Measurements from ENCODE around the gene SPAG8. TPM values are rescaled to one million over a fixed set of nuclear protein-coding genes. Genes with fewer than 3 reads are reported as not detected.

SPAG8 gene
- total RNA-seq, 2 experiments from 2014 or later = 1.0 to 1.2 TPM

DNA sequence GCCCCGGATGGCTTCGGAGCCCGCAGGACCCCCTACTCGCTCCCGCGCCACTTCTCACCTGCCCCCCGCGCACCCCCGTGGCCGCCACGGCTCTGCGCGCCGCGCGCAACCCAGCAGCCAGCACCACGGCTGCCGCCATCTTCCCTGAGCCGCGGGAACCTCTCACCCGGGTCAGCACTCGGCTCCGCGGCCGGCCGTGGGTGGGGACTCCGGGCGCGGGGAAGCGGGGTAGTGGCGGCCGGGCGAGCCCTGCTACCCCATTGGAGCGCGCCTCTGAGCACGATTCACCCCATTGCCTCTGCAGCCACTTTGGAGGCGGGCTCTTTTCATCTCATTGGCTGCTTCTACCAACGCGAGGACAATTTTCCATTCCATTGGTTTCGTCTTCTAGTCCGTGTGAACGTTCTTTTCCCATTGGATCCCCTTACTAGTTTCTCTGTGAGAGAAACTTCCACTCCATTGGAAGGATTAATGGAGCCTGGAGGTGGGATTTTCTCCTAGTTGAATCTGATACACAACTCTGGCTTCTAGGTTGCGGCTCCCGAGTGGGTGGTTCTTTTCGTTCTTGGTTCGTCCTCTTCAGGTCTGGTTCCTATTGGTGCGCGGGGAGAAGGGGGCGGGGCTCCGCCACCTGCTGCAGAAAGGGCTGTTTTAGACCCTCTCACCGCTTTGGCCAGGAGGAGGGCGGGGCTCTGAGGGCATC is 2.9 kb upstream of the SPAG8 start, which contains the start of gene HINT2:
Gene HINT2, minus strand, starts transcription at position 202 of the 703 bp plus-strand sequence. Its CDS starts 63 bp downstream, at position 139.
- ChIA-PET POLR2A (interaction anchor here (0.7 to 1.1 kb wide), 3 partner anchors 16 to 157 kb away, joined by 3 to 4 read pairs (median 3); partner anchors contain the start of genes CCDC107 and RMRP), CTCF (no interaction called here)

GRCh38 chr9:35814106-35814840 is 2.2 kb upstream of the SPAG8 start:
- ChIA-PET CTCF (interaction anchor here (2.7 kb wide), 1 partner anchor 11 kb away, joined by 8 read pairs; no protein-coding TSS in a partner anchor), POLR2A (interaction anchor here (0.5 to 1.1 kb wide), 4 partner anchors 16 to 164 kb away, joined by 3 to 6 read pairs (median 4); partner anchors contain the start of genes CCDC107 and RMRP)

- POLR2A ChIA-PET = interaction anchor here (1.1 kb wide), 1 partner anchor 15 kb away, joined by 3 read pairs; no protein-coding TSS in a partner anchor
- CTCF ChIA-PET = interaction anchor here (2.7 kb wide), 1 partner anchor 11 kb away, joined by 8 read pairs; no protein-coding TSS in a partner anchor
Observed at GRCh38 chr9:35813434-35814105, 1.5 kb upstream of the SPAG8 start.

DNA sequence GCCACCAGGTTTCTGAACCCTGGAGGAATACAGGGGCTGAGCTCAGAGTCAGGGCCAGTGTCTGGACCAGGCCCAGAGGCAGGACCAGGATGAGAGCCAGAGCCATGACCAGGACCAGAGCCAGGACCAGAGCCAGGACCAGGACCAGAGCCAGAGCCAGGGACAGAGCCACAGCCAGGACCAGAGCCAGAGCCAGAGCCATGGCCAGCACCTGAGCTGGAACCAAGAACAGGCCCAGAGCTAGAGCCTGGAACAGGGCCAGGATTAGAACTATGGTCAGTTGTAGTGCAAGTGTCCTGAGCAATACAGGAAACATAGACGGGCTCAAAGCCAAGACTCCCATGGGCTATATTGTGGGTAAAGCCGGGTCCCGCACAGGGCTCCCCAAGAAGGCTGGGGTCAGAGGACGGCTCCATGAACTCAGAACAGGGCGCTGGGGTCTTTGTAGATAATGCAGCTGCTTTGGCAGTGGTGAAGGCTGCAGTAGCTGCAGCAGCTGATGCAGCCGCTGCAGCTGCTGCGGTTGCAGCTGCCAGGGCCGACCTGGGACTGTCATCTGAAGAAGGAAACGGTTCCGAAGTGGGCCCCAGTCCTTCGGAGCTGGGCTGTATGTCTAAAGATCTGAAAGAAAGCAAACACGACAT is 559 bp downstream of the SPAG8 start:
- ChIA-PET POLR2A (interaction anchor here (0.6 to 1.1 kb wide), 3 partner anchors 18 to 822 kb away, joined by 3 to 4 read pairs (median 3); partner anchors contain the start of genes DNAJB5 and TMEM8B), CTCF (interaction anchor here (0.9 to 2.7 kb wide), 12 partner anchors 9 to 85 kb away, joined by 3 to 8 read pairs (median 4); partner anchors contain the start of gene TLN1)

DNA sequence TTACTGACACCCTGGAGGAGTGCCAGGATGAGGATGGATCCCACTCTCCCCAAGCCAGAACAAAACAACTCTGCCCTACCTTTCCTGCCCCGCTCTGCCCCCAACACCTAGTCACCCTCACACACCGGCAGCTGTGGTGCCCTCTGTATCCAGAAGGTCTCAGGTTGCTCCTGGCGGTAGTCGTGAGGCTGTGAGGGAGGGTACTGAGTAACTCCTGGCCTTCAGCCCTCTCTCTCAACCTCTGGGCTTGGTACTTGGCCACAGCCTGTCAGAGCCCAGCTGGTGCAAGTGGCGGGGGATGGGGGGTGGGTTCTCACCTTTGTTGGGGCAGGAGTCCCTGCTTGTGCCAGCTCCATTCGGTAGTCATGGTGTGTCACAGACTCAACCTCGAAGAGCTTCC is 1.9 kb downstream of the SPAG8 start:
- CTCF ChIA-PET = interaction anchor here (1.3 kb wide), 1 partner anchor 20 kb away, joined by 3 read pairs; no protein-coding TSS in a partner anchor
- POLR2A ChIA-PET = no interaction called here

DNA sequence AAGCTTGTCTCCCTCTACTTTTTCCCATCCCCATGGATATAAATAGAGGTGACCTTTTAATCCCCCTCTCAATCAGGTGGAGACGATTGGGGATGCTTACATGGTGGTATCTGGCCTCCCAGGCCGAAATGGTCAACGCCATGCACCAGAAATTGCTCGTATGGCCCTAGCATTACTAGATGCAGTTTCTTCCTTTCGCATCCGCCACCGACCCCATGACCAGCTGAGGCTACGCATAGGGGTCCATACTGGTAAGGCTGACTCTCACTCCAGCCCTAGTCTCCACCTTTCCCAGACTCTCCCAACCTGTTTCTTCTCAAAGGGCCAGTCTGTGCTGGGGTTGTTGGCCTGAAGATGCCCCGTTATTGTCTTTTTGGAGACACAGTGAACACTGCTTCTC is 3.6 kb downstream of the SPAG8 start:
- ChIA-PET POLR2A (no interaction called here), CTCF (interaction anchor here (1.0 to 1.1 kb wide), 2 partner anchors 18 to 74 kb away, joined by 3 read pairs; no protein-coding TSS in a partner anchor)

- ChIA-PET POLR2A (no interaction called here), CTCF (interaction anchor here (0.9 to 1.7 kb wide), 2 partner anchors 16 to 50 kb away, joined by 3 to 5 read pairs; no protein-coding TSS in a partner anchor)
Observed at GRCh38 chr9:35806101-35806500, 6.0 kb downstream of the SPAG8 start.

- ChIA-PET POLR2A (no interaction called here), CTCF (no interaction called here)
Observed at GRCh38 chr9:35801328-35802128, 10.5 kb downstream of the SPAG8 start.

- POLR2A ChIA-PET = no interaction called here
- CTCF ChIA-PET = interaction anchor here (1.3 kb wide), 1 partner anchor 142 kb away, joined by 3 read pairs; the partner anchor contains the start of gene CCDC107
Observed at GRCh38 chr9:35800530-35800929, 11.5 kb downstream of the SPAG8 start.

- POLR2A ChIA-PET = interaction anchor here (1.2 kb wide), 1 partner anchor 16 kb away, joined by 3 read pairs; the partner anchor contains the start of gene HINT2
- CTCF ChIA-PET = interaction anchor here (1.2 to 1.8 kb wide), 3 partner anchors 8 to 28 kb away, joined by 4 to 7 read pairs (median 5); partner anchors contain the start of gene SPAG8
Observed at GRCh38 chr9:35798658-35799374, 13.2 kb downstream of the SPAG8 start.

DNA sequence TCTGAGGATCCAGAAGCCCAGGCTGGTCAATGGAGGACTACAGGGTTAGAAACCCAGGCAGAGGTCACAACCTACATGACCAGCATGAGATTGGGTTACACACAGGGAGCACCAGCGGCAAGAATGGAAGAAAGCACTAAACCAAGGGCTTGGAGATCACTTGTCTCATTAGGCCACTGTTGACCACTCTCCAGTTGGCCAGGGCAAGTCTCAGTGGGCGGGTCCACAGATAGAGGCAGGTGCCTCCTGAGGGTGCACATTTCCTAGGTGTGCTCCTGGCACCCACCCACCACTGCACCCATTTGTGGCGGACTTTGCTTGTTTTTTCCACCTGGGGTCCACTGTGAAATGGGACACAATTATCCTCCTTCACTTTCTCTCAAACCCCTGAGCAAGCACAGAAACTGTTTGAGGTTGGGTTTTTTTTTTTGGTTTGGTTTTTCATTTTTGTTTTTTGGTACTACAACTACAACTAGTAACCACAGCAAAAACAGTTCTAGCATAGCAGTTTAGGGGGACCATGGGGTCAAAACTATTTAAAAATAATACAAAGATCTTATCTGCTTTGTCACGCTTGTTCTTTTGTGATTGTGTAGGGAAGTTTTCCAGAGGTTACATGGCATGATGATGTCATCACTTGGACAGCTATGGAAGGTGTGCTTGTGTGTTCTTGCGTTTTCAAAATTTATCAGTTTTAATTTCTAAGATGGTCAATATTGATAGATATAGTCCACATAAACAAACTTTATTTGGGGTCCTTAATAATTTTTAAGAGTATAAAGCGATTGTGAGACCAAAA is 14.6 kb downstream of the SPAG8 start:
- POLR2A ChIA-PET = interaction anchor here (0.5 to 0.6 kb wide), 3 partner anchors 31 to 122 kb away, joined by 3 read pairs; partner anchors contain the start of genes FAM221B and TMEM8B
- CTCF ChIA-PET = interaction anchor here (0.8 to 1.8 kb wide), 2 partner anchors 14 to 29 kb away, joined by 3 to 5 read pairs; partner anchors contain the start of gene SPAG8

DNA sequence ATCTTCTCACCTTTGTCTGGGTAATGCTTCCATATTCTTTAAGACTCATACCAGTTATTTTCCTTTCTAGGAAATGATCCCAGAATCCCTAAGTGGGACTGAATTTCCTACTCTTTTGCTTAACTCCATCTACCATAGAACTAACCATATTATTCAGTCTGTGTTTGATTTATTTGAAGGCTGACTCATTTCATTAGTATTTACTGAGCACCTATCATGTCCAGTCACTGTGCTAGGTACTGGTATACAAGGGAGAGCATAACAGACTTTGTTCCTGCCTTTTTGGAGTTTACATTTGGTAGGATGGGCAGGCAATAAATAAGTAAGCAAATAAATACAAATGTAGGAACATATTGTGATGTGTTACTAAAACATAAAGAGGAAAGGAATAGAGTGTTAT is 16.4 kb downstream of the SPAG8 start:
- ChIA-PET CTCF (interaction anchor here (1.9 kb wide), 1 partner anchor 87 kb away, joined by 4 read pairs; no protein-coding TSS in a partner anchor), POLR2A (no interaction called here)

GRCh38 chr9:35793461-35793860 is 18.6 kb downstream of the SPAG8 start:
- ChIA-PET POLR2A (no interaction called here), CTCF (no interaction called here)

DNA sequence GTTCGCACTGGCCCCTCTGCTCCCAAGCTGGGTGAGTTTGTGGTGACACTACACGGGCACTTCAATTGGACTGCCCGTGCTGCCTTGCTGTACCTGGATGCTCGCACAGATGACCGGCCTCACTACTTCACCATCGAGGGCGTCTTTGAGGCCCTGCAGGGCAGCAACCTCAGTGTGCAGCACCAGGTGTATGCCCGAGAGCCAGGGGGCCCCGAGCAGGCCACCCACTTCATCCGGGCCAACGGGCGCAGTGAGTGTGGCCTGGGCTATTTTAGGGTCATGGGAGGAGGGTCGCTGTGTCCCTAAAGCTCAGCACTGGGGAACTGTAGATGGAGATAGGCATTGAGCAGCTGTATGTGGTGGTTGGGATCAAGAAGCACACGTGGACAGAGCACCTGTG is 19.2 kb downstream of the SPAG8 start:
- POLR2A ChIA-PET = no interaction called here
- CTCF ChIA-PET = no interaction called here

DNA sequence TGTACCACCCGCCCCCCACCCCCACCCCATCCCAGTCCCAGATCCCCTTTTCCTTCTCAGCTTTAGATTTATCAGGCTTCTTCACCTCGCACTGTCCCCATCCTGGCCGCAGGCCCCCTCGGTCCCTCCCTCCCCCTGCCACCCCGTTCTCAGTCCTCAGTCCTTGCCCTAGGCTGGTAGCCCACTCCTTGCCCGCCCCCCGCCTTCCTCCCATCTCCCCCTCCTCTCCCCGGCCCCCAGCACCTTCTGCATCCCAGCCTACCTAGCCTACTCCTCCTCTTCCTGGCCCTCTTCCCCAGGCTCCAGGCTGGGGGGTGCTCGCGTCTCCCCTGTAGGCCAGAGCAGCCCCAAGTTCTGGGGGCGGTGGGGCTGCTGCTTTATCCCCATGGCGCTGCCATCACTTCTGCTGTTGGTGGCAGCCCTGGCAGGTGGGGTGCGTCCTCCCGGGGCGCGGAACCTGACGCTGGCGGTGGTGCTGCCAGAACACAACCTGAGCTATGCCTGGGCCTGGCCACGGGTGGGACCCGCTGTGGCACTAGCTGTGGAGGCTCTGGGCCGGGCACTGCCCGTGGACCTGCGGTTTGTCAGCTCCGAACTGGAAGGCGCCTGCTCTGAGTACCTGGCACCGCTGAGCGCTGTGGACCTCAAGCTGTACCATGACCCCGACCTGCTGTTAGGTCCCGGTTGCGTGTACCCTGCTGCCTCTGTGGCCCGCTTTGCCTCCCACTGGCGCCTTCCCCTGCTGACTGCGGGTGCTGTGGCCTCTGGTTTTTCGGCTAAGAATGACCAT is 19.8 kb downstream of the SPAG8 start:
- ChIA-PET CTCF (no interaction called here), POLR2A (no interaction called here)

Measured in activated CD8-positive, alpha-beta memory T cell treated with anti-CD3 and anti-CD28 coated beads for 36 hours (primary cell).